Measurements from ENCODE around the gene RHBDF2. TPM values are rescaled to one million over a fixed set of nuclear protein-coding genes. Genes with fewer than 3 reads are reported as not detected.
A peak's percentile ranks its signal among the peaks of the same experiment; 100 is the strongest.

RHBDF2 gene
- total and polyA plus RNA-seq, 4 experiments from 2014 or later: 5.4 to 62.2 (median 32.6) TPM

DNA sequence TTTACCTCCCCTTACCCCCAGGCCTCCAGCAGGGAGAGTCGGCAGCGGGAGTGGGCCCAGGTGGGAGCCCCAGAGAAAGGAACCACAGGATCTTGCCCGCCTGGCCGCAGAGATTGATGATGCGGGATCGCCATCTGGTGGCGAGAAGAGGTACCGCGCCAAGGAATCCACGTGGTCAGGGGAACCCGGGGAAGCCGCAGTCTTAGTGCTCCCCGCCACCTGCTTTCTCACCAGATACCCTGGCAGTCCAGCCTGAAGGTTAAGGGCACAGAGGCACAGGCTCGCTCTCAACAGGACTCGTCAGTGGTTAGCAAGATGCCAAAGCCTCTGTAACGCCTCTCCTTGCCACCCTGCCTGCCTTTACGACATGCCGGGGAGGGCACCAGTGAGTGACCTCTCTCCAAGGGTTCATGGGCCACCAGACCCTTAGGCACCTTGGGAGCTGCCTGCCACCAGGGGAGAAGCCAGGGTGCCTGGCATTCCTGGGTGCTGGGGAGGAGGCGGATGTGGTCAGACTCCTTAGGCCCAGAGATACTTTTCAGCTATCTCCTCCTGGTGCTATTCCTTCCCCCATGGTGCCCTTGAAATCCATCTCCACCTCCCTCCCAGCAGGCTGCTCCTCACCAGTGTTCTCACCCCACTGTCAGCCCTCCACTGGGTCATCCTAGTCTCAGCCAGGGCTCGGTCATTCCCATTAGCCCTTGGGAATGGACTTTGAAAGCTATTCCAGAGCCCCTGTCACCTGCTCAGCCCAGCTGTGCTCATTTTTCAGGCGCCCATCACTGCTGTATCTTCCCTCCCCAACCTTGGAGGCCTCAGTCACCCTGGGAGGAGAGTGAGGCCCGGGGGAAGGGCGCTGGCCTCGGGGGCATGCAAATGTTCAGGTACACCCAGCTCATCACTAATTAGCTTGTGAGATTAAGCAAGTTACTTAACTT lies 5.5 kb upstream of the RHBDF2 start:
- Histone ChIP-seq H3K36me3 (ENCODE audit: insufficient read depth, low read length) (no peaks in the 10 kb centered on the region), H3K9me3 (ENCODE audit: control insufficient read depth in 1 of 2, low read length in 2 of 2) (no peaks in the 10 kb centered on the region), H3K27ac (ENCODE audit: low read depth, low read length) (no peak overlapping the region), H3K27me3 (ENCODE audit: insufficient read depth, low read length) (no peaks in the 10 kb centered on the region), H3K4me3 (ENCODE audit: low read length in 2 of 2) (no peak overlapping the region), H3K4me1 (ENCODE audit: insufficient read depth, low read length) (peaks cover 26% of the 10 kb centered on the region)
- no peaks in the 10 kb centered on the region for H3K27me3 Mint-ChIP-seq
- H3K4me3 Mint-ChIP-seq: peak overlapping the region in 2 of 8 donors; percentile 15 to 39
- no peaks in the 10 kb centered on the region for H3K9me3 Mint-ChIP-seq
- peaks cover 5 to 31% (median 23%) of the 10 kb centered on the region in 4 donors for H3K4me1 Mint-ChIP-seq
- CTCF ChIA-PET (ENCODE audit: partially characterized antibody): interaction anchor here (0.9 to 12.4 kb wide), 23 partner anchors 8 to 227 kb away, joined by 3 to 161 read pairs (median 7); partner anchors contain the start of genes AANAT and SPHK1
- peak; percentile 83 to 91 (median 86) for DNase-seq
- intact Hi-C loops (cut with micrococcal nuclease): loop anchor here (1.0 kb wide), 3 partner anchors 9 to 203 kb away; no protein-coding TSS in a partner anchor
- H3K27ac Mint-ChIP-seq: peak overlapping the region in 6 of 7 donors; percentile 13 to 90 (median 57)
- H3K36me3 Mint-ChIP-seq: no peaks in the 10 kb centered on the region
- POLR2A ChIA-PET (ENCODE audit: partially characterized antibody): interaction anchor here (0.7 to 5.0 kb wide), 8 partner anchors 9 to 53 kb away, joined by 3 to 38 read pairs (median 5); partner anchors contain the start of genes AANAT and UBE2O

DNA sequence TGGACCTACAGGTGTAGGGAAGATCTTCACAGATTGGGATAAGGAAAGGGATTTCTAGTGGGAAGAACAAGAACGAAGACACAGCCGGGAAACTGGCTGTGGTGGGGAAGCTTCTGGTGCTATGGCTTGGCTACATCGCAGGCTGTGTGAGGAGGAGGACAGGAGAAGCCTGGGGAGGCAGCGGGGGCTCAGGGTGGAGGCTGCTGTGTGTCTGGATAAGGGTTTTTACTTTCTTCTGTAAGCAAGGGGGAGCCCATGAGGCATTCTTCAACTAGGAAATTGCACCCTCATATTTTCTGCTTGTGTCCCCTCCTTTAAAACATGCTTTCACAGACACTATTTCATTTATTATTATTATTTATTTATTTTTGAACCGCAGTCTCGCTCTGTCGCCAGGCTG lies 2.9 kb upstream of the RHBDF2 start:
- H3K27me3 ChIP-seq (ENCODE audit: insufficient read depth, low read length): no peaks in the 10 kb centered on the region
- Mint-ChIP-seq H3K36me3 (no peaks in the 10 kb centered on the region), H3K27me3 (no peaks in the 10 kb centered on the region), H3K27ac (peak overlapping the region in 2 of 7 donors; percentile 37 to 78), H3K4me1 (peaks cover 14 to 42% (median 29%) of the 10 kb centered on the region in 4 donors), H3K9me3 (no peaks in the 10 kb centered on the region), H3K4me3 (peak overlapping the region in 1 of 8 donors; percentile 68)
- no peaks in the 10 kb centered on the region for H3K9me3 ChIP-seq (ENCODE audit: control insufficient read depth in 1 of 2, low read length in 2 of 2)
- H3K27ac ChIP-seq (ENCODE audit: low read depth, low read length): no peak overlapping the region
- POLR2A ChIA-PET (ENCODE audit: partially characterized antibody): interaction anchor here (5.0 to 5.3 kb wide), 2 partner anchors 10 to 12 kb away, joined by 45 to 68 read pairs; no protein-coding TSS in a partner anchor
- intact Hi-C loops (cut with micrococcal nuclease): no loop called here
- CTCF ChIA-PET (ENCODE audit: partially characterized antibody): interaction anchor here (1.0 to 12.4 kb wide), 9 partner anchors 10 to 106 kb away, joined by 3 to 161 read pairs (median 16); partner anchors contain the start of genes AANAT and UBE2O
- H3K4me3 ChIP-seq (ENCODE audit: low read length in 2 of 2): no peak overlapping the region
- DNase-seq: no peak
- H3K4me1 ChIP-seq (ENCODE audit: insufficient read depth, low read length): peaks cover 36% of the 10 kb centered on the region
- no peaks in the 10 kb centered on the region for H3K36me3 ChIP-seq (ENCODE audit: insufficient read depth, low read length)

DNA sequence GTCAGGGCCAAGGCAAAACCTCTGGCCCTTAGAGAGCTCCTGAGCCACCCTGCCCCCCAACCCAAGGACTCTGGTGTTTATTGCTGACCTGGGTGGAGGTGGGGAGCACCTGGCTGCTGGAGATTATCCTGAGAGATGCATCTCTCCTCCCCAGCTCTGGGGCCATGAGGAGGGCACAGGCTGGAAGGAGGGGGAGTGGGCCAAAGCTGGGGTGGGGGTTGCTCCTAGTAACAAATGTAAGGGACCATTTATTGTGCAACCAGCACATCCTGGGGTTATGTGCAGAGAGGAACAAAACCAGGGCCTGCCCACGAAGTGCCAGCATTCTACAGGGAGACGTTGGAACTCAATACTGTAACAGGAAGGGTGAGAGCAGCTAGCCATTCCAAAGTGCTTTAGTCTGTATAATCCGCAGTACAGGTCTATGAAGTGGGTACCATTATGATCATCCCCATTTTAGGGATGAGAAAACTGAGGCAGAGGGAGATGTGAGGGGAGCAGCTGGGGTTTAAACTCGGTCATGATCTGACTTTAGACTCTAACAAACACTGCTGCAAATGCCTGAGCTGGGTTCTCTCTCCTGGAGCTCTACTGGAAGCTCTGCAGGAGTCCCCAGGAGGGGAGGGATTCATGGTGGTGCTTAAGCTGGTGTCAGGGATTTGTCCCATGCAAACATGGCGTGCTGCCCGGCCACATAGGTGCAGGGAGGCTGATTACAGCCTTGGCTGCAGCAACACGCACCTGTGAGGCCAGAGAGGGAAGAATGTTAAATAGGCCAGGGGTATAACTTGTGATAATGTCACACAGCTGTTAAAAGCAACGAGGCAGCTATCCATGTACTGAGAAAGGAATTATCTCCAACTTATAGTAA lies 1.4 kb upstream of the RHBDF2 start:
- peaks cover 14 to 57% (median 38%) of the 10 kb centered on the region in 4 donors for H3K4me1 Mint-ChIP-seq
- DNase-seq: no peak
- intact Hi-C loops (cut with micrococcal nuclease): no loop called here
- peak overlapping the region in 5 of 7 donors; percentile 32 to 97 (median 59) for H3K27ac Mint-ChIP-seq
- H3K27me3 ChIP-seq (ENCODE audit: insufficient read depth, low read length): no peaks in the 10 kb centered on the region
- H3K9me3 ChIP-seq (ENCODE audit: control insufficient read depth in 1 of 2, low read length in 2 of 2): no peaks in the 10 kb centered on the region
- H3K9me3 Mint-ChIP-seq: no peaks in the 10 kb centered on the region
- H3K4me1 ChIP-seq (ENCODE audit: insufficient read depth, low read length): peaks cover 48% of the 10 kb centered on the region
- H3K36me3 Mint-ChIP-seq: no peaks in the 10 kb centered on the region
- no peak overlapping the region for H3K4me3 ChIP-seq (ENCODE audit: low read length in 2 of 2)
- no peaks in the 10 kb centered on the region for H3K36me3 ChIP-seq (ENCODE audit: insufficient read depth, low read length)
- H3K27ac ChIP-seq (ENCODE audit: low read depth, low read length): no peak overlapping the region
- H3K27me3 Mint-ChIP-seq: no peaks in the 10 kb centered on the region
- H3K4me3 Mint-ChIP-seq: peak overlapping the region in 2 of 8 donors; percentile 25 to 36
- CTCF ChIA-PET (ENCODE audit: partially characterized antibody): interaction anchor here (0.6 to 12.4 kb wide), 18 partner anchors 9 to 375 kb away, joined by 3 to 161 read pairs (median 4); partner anchors contain the start of genes AANAT and UBE2O
- POLR2A ChIA-PET (ENCODE audit: partially characterized antibody): interaction anchor here (0.8 to 5.3 kb wide), 12 partner anchors 10 to 399 kb away, joined by 3 to 68 read pairs (median 6); partner anchors contain the start of genes AANAT, EXOC7, JMJD6 and METTL23

- Histone ChIP-seq H3K9me3 (ENCODE audit: control insufficient read depth in 1 of 2, low read length in 2 of 2) (no peaks in the 10 kb centered on the region), H3K4me1 (ENCODE audit: insufficient read depth, low read length) (peaks cover 47% of the 10 kb centered on the region), H3K36me3 (ENCODE audit: insufficient read depth, low read length) (no peaks in the 10 kb centered on the region), H3K27ac (ENCODE audit: low read depth, low read length) (peak overlapping the region; percentile 69), H3K27me3 (ENCODE audit: insufficient read depth, low read length) (no peaks in the 10 kb centered on the region), H3K4me3 (ENCODE audit: low read length in 2 of 2) (peak overlapping the region in 1 of 2 donors; percentile 83)
- Mint-ChIP-seq H3K36me3 (peaks cover 0 to 1% of the 10 kb centered on the region in 2 donors), H3K27me3 (no peaks in the 10 kb centered on the region), H3K4me1 (peaks cover 15 to 62% (median 41%) of the 10 kb centered on the region in 4 donors), H3K27ac (peak overlapping the region; percentile 85 to 100 (median 98)), H3K4me3 (peak overlapping the region; percentile 83 to 91 (median 86)), H3K9me3 (no peaks in the 10 kb centered on the region)
- ChIA-PET POLR2A (ENCODE audit: partially characterized antibody) (interaction anchor here (0.6 to 5.3 kb wide), 15 partner anchors 10 to 398 kb away, joined by 3 to 68 read pairs (median 5); partner anchors contain the start of genes AANAT, EXOC7, JMJD6 and METTL23), CTCF (ENCODE audit: partially characterized antibody) (interaction anchor here (0.8 to 12.4 kb wide), 15 partner anchors 8 to 200 kb away, joined by 3 to 161 read pairs (median 5); partner anchors contain the start of genes AANAT and UBE2O)
- no peak for DNase-seq
- intact Hi-C loops (cut with micrococcal nuclease): loop anchor here (1.0 kb wide), 3 partner anchors 13 to 49 kb away; partner anchors contain the start of gene UBE2O
These were observed 644 bp upstream of the RHBDF2 start for GRCh38 chr17:76501827-76502307.

- Mint-ChIP-seq H3K27ac (peak overlapping the region; percentile 71 to 94 (median 85)), H3K27me3 (no peaks in the 10 kb centered on the region), H3K36me3 (peaks cover 0 to 1% of the 10 kb centered on the region in 2 donors), H3K9me3 (no peaks in the 10 kb centered on the region), H3K4me3 (peak overlapping the region; percentile 82 to 91 (median 88)), H3K4me1 (peaks cover 15 to 56% (median 41%) of the 10 kb centered on the region in 4 donors)
- Histone ChIP-seq H3K4me1 (ENCODE audit: insufficient read depth, low read length) (peaks cover 38% of the 10 kb centered on the region), H3K27me3 (ENCODE audit: insufficient read depth, low read length) (no peaks in the 10 kb centered on the region), H3K9me3 (ENCODE audit: control insufficient read depth in 1 of 2, low read length in 2 of 2) (no peaks in the 10 kb centered on the region), H3K36me3 (ENCODE audit: insufficient read depth, low read length) (no peaks in the 10 kb centered on the region), H3K4me3 (ENCODE audit: low read length in 2 of 2) (peak overlapping the region; percentile 61 to 83), H3K27ac (ENCODE audit: low read depth, low read length) (peak overlapping the region; percentile 69)
- intact Hi-C loops (cut with micrococcal nuclease): loop anchor here (1.0 kb wide), 3 partner anchors 15 to 47 kb away; partner anchors contain the start of gene UBE2O
- ChIA-PET POLR2A (ENCODE audit: partially characterized antibody) (interaction anchor here (1.5 to 5.3 kb wide), 5 partner anchors 8 to 226 kb away, joined by 5 to 68 read pairs (median 8); partner anchors contain the start of genes JMJD6, METTL23, PRPSAP1 and UBE2O), CTCF (ENCODE audit: partially characterized antibody) (interaction anchor here (9.4 to 12.4 kb wide), 2 partner anchors 34 to 90 kb away, joined by 91 to 161 read pairs; partner anchors contain the start of gene AANAT)
- DNase-seq: no peak
These were observed 541 bp downstream of the RHBDF2 start for GRCh38 chr17:76500747-76501017.

DNA sequence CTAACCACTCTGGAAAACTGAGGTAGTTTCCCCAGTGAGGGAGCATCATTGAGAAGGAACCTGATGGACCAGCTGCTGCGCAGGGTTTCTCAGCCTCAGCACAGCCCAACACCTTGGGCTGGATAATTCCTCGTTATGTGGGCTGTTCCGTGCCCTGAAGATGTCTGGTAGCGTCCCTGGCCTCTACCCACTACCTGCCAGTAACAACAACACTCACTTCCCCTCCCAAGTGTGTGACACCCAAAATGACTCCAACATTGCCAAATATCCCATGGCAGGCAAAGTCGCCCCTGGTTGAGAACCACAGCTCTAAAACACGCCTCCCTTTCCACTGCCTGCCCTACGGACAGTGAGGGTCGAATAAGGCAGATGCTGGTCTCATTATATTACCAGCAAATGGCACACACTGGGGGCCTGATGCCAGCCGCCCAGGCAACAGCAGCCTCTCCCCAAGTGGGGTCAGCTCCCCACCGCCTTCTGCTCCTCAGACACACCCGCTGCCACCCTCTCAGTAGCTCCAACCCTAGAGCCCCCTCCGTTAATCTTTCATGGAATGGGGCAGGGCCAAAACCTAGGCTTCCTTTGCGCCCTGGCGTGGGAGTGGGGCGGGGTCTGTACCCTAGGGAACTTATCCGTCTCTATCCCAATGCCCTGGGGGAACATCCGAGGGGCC lies 1.0 kb downstream of the RHBDF2 start:
- peak overlapping the region; percentile 82 to 91 (median 88) for H3K4me3 Mint-ChIP-seq
- H3K27me3 Mint-ChIP-seq: no peaks in the 10 kb centered on the region
- Histone ChIP-seq H3K27ac (ENCODE audit: low read depth, low read length) (peak overlapping the region; percentile 69), H3K9me3 (ENCODE audit: control insufficient read depth in 1 of 2, low read length in 2 of 2) (no peaks in the 10 kb centered on the region), H3K36me3 (ENCODE audit: insufficient read depth, low read length) (no peaks in the 10 kb centered on the region), H3K4me1 (ENCODE audit: insufficient read depth, low read length) (peaks cover 40% of the 10 kb centered on the region), H3K27me3 (ENCODE audit: insufficient read depth, low read length) (no peaks in the 10 kb centered on the region), H3K4me3 (ENCODE audit: low read length in 2 of 2) (peak overlapping the region; percentile 61 to 83)
- H3K36me3 Mint-ChIP-seq: peaks cover 0 to 1% of the 10 kb centered on the region in 2 donors
- ChIA-PET CTCF (ENCODE audit: partially characterized antibody) (interaction anchor here (0.8 to 12.4 kb wide), 4 partner anchors 10 to 89 kb away, joined by 3 to 161 read pairs (median 48); partner anchors contain the start of gene AANAT), POLR2A (ENCODE audit: partially characterized antibody) (interaction anchor here (1.0 to 5.3 kb wide), 7 partner anchors 8 to 172 kb away, joined by 3 to 68 read pairs (median 4); partner anchors contain the start of gene UBE2O)
- DNase-seq: no peak
- H3K27ac Mint-ChIP-seq: peak overlapping the region; percentile 71 to 94 (median 85)
- peaks cover 15 to 61% (median 41%) of the 10 kb centered on the region in 4 donors for H3K4me1 Mint-ChIP-seq
- intact Hi-C loops (cut with micrococcal nuclease): no loop called here
- no peaks in the 10 kb centered on the region for H3K9me3 Mint-ChIP-seq
